ENCODE data around the gene MXRA7. TPM values are rescaled to one million over a fixed set of nuclear protein-coding genes. Genes with fewer than 3 reads are reported as not detected.
"Not testable (repeated sequence)": the region's sequence is repeated elsewhere in the genome, so short reads cannot be mapped to it uniquely, and the experiment has no call there.

MXRA7 gene
- total RNA-seq, 1 donor from 2014 or later, result 185 TPM

- intact Hi-C loops (cut with DNase I), result no loop called here
- DNase-seq (ENCODE audit: low spot score), result no peak
- no peak for ATAC-seq
These were observed 42.8 kb downstream of the MXRA7 start for GRCh38 chr17:76667786-76668453.

- ATAC-seq (no peak), DNase-seq (ENCODE audit: low spot score) (no peak)
- intact Hi-C loops (cut with DNase I), result no loop called here
These were observed 43.3 kb downstream of the MXRA7 start for GRCh38 chr17:76667491-76667755.

DNA sequence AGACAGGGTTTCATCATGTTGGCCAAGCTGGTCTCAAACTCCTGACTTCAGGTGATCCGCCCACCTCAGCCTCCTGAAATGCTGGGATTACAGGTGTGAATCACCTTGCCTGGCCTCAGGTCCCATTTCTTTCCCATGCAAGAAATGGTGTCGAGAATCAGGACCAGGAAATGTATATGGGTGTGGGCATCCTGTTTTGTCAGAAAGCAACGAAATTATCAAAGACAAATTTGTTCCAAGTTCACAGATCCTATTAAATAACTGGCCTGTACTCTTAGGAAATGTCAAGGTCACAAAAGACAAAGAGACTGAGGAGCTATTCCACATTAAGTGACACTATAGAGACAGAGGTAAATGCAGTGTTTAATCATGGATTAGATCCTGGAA lies 50.1 kb downstream of the MXRA7 start:
- DNase-seq (ENCODE audit: low spot score) (no peak), ATAC-seq (no peak)
- intact Hi-C loops (cut with DNase I), result no loop called here

DNA sequence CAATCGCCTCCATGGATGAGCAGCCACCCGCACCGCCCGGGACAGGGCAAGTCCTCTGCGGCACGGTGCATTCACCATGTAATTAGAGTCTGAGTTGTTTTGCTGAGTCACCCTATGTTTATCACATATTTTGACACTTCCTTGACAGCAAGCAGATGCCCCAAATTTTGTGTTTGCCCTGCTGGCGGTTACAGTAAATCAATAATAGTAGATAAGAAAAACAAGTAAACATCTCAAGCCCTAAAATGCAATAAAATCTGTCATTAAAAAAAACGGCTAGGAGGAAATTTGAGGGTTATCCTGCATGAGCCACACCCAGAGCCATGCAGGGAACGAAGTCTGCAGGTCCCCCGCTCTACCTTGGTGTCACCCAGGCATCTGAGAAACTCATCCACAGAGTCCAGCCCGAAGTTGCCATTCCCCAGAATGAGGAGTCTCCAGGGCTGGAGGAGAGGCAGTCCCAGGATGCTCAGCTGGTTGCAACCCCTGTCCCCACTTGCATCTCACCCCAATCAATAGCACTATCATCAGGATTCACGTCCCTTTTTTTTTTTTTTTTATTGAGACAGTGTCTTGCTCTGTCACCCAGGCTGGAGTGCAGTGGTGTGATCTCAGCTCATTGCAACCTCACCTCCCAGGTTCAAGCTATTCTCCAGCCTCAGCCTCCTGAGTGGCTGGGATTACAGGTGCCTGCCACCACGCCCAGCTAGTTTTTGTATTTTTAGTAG lies 50.7 kb downstream of the MXRA7 start:
- no peak for ATAC-seq
- intact Hi-C loops (cut with DNase I), result no loop called here
- DNase-seq (ENCODE audit: low spot score), result no peak

DNA sequence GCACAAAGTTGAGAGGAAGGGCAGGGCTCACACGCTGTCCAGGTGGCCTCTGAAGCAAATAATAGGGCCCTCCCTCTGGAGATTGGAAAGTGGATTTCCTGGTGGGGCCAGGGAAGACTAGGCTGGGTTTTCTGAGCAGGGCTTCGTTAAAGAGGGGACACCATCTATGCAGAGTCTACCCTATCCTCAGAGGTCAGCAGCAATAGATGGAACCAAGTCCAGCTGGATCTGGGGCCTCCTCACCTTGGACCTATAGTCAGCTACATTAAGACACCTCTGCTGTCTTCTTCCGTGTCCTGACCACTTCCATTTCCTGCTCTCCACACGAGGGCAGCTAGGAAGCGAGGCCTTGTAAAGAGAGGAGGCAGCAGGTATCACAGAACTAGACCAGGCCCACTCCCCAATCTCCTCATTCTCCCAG lies 52.5 kb downstream of the MXRA7 start:
- DNase-seq (ENCODE audit: low spot score) (no peak), ATAC-seq (no peak)
- intact Hi-C loops (cut with DNase I), result no loop called here

- no peak for DNase-seq (ENCODE audit: low spot score)
- no peak for ATAC-seq
- intact Hi-C loops (cut with DNase I), result no loop called here
These were observed 53.1 kb downstream of the MXRA7 start for GRCh38 chr17:76657505-76658241.

GRCh38 chr17:76654408-76654807 lies 56.4 kb downstream of the MXRA7 start:
- DNase-seq (ENCODE audit: low spot score) (no peak), ATAC-seq (no peak)
- intact Hi-C loops (cut with DNase I), result no loop called here

DNA sequence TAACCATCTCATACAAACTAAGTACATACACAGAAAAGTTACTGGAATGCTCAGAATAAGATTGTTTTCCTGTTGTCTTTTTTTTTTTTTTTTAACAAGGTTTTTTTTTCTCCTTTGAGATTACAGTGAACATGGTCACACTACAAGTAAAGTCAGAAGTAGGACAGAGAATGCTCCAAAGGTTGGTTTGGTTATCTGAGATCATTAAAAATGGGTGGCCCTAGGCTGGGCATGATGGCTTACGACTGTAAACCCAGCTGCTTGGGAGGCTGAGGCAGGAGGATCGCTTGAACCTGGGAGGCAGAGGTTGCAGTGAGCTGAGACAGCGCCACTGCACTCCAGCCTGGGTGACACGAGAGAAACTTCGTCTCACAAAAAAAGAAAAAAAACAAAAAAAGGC lies 60.3 kb downstream of the MXRA7 start:
- DNase-seq (ENCODE audit: low spot score) (no peak), ATAC-seq (no peak)
- intact Hi-C loops (cut with DNase I), result no loop called here

DNA sequence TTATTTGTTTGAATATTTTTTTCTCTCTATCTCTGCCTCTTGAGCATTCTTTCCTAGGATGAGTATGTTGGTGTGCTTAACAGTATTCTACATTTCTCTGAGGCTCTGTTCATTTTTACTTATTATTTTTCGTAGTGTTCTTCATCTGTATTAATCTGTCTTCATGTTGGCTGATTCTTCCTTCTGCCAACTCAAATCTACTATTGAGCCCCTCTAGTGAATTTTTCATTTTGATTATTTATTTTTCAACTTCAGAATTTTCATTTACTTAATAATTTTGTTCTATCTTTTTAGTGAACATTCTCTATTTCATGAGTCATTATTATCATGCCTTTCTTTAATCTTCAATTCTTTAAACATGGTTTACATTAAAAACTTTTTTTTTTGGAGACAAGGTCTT lies 64.1 kb downstream of the MXRA7 start:
- intact Hi-C loops (cut with DNase I), result no loop called here
- ATAC-seq, result no peak
- no peak for DNase-seq (ENCODE audit: low spot score)

- intact Hi-C loops (cut with DNase I), result no loop called here
- DNase-seq (ENCODE audit: low spot score) (no peak), ATAC-seq (no peak)
These were observed 65.3 kb downstream of the MXRA7 start for GRCh38 chr17:76645481-76645880.

DNA sequence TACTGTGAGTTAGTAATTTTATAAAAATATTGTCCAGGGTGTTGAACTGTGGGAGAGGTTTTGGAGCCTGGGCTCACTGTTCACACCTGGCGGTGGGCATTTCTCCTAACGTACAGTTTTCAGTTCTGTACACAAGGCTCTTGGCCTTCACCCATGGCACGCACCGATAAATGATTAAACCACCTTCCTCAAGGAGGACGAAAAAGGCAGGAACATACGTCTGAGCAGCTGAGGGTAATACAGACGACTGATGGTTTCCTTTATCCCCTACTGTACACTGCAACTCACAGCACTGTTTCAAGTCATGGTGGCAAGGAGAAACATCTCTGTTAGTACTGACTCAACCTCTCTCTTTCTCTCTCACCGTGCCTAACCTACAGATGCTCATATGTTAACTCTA lies 65.8 kb downstream of the MXRA7 start:
- ATAC-seq, result no peak
- no peak for DNase-seq (ENCODE audit: low spot score)
- intact Hi-C loops (cut with DNase I), result no loop called here

GRCh38 chr17:76643553-76644148 lies 67.1 kb downstream of the MXRA7 start, which contains the start of gene ST6GALNAC1:
Gene ST6GALNAC1, minus strand, starts transcription at chr17:76643757. Its CDS starts 119 bp downstream, at chr17:76643638.
- ATAC-seq, result no peak
- intact Hi-C loops (cut with DNase I), result no loop called here
- DNase-seq (ENCODE audit: low spot score), result no peak

DNA sequence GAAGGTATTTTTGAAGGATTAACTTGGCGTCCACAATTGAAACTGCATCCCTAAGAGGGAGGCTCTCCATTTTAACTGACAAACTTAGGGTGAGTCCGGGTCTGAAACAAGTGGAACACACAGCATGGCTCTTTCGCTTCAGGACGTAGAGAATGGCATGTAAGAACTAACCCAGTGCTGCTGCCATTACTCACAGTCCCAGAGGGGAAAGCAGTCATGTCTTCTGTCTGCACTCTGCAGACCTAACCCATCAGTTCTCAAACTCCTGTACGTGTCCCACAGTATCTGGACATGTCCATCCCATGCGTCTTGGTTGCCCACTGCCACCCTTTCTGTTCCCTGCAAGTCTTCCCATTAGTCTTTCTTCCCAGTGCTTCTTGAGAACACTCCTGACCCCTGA lies 67.8 kb downstream of the MXRA7 start:
- intact Hi-C loops (cut with DNase I), result no loop called here
- DNase-seq (ENCODE audit: low spot score) (no peak), ATAC-seq (no peak)

GRCh38 chr17:76642032-76642561 lies 68.7 kb downstream of the MXRA7 start:
- ATAC-seq, result no peak
- intact Hi-C loops (cut with DNase I), result no loop called here

DNA sequence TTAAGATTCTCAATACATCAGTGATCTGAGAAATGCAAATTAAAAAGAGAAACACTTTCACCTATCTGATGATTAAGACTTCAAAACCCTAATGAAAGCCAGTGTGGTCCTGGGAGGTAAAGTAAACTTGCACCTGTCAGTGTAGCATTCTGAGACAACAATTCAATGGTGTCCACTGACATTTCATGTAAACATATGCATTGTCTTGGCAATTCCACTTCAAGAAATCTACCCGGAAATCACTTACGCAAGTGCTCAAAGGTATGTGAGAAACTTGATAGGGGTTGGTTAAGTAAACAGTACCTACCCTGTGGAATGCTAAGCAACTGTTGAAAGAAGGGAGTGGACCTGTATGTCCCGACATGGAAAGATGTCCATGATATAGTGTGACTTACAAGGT lies 69.3 kb downstream of the MXRA7 start:
- ATAC-seq (no peak), DNase-seq (ENCODE audit: low spot score) (no peak)
- intact Hi-C loops (cut with DNase I), result no loop called here

More at GRCh38 chr17:76642032-76642561, 68.7 kb downstream of the MXRA7 start:
- DNase-seq (ENCODE audit: low spot score), result no peak

- DNase-seq (ENCODE audit: low spot score) (no peak), ATAC-seq (no peak)
- intact Hi-C loops (cut with DNase I), result no loop called here
These were observed 70.0 kb downstream of the MXRA7 start for GRCh38 chr17:76640550-76641380.

DNA sequence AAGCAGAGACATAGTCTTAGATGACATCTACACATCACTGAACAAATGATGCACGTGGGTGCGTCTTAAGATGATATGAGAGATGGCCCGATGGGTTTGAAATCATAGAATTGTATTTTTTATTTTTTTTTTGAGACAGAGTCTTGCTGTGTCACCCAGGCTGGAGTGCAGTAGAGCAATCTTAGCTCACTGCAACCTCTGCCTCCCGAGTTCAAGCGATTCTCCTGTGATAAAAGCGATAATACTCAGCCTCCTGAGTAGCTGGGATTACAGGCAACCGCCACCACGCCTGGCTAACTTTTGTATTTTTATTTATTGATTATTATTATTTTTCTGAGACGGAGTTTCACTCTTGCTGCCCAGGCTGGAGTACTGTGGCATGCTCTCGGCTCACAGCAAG lies 72.5 kb downstream of the MXRA7 start:
- ATAC-seq (no peak), DNase-seq (ENCODE audit: low spot score) (no peak)
- intact Hi-C loops (cut with DNase I), result no loop called here

DNA sequence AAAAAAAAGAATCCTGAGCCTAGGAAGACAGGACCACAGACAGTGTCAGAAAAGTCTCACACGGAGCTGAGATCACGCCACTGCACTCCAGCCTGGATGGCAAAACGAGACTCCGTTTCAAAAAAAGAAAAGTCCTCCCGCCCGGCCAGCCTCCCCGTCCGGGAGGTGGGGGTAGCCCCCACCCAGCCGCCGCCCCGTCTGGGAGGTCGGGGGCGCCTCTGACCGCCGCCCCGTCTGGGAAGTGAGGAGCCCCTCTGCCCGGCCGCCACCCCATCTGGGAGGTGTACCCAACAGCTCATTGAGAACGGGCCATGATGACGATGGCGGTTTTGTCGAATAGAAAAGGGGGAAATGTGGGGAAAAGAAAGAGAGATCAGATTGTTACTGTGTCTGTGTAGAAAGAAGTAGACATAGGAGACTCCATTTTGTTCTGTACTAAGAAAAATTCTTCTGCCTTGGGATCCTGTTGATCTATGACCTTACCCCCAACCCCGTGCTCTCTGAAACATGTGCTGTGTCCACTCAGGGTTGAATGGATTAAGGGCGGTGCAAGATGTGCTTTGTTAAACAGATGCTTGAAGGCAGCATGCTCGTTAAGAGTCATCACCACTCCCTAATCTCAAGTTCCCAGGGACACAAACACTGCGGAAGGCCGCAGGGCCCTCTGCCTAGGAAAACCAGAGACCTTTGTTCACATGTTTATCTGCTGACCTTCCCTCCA lies 74.1 kb downstream of the MXRA7 start:
- intact Hi-C loops (cut with DNase I), result not testable (repeated sequence)

More for the DNA sequence above, 74.1 kb downstream of the MXRA7 start:
- ATAC-seq, result not testable (repeated sequence)
- DNase-seq (ENCODE audit: low spot score), result peak; percentile 15

Measured in sciatic nerve (tissue), 2 donors.